ENCODE measurements around the gene UBE3C. TPM values are rescaled to one million over a fixed set of nuclear protein-coding genes. Genes with fewer than 3 reads are reported as not detected.

Gene UBE3C
- total and polyA plus RNA-seq, 2 of the 13 experiments (the other 11 are each of a cell fraction or from before 2014, with no cell fraction given): 27.0 to 48.2 TPM

GRCh38 chr7:157089100-157089610 lies 49.6 kb upstream of the UBE3C start (continued):
- no peak for TF ChIP-seq TIGD3 (CRISPR knock-in tag; IDR thresholded peaks at IDR 0.05; ENCODE audit: borderline replicate concordance)
- no peak for TF ChIP-seq ZFP41 (CRISPR knock-in tag; IDR thresholded peaks at IDR 0.05; ENCODE audit: borderline replicate concordance)
- TF ChIP-seq CREM (IDR thresholded peaks at IDR 0.05): no peak
- TF ChIP-seq CREM (CRISPR knock-in tag; IDR thresholded peaks at IDR 0.05): no peak
- peak; percentile 28; the same call in 1 of the 2 replicates for TF ChIP-seq RXRA (CRISPR knock-in tag; IDR thresholded peaks at IDR 0.05)
- peak; percentile 71 for TF ChIP-seq HNF1B (CRISPR knock-in tag; IDR thresholded peaks at IDR 0.05)
- no peak; the same call in 1 of the 2 replicates for TF ChIP-seq ZFY (CRISPR knock-in tag; IDR thresholded peaks at IDR 0.05)
- no peak for TF ChIP-seq TEAD2 (CRISPR knock-in tag; IDR thresholded peaks at IDR 0.05)
- no peak for TF ChIP-seq MBNL3 (CRISPR knock-in tag; conservative IDR thresholded peaks at IDR 0.05)
- no peak for TF ChIP-seq ZNF816 (CRISPR knock-in tag; IDR thresholded peaks at IDR 0.05; ENCODE audit: borderline replicate concordance)
- peak; percentile 40; the same call in 1 of the 2 replicates for TF ChIP-seq CEBPG (CRISPR knock-in tag; IDR thresholded peaks at IDR 0.05)
- no peak for TF ChIP-seq RNF2 (conservative IDR thresholded peaks at IDR 0.05; ENCODE audit: low read depth)
- peak; percentile 28; the same call in 1 of the 2 replicates for TF ChIP-seq HNF4A (CRISPR knock-in tag; IDR thresholded peaks at IDR 0.05)
- no peak for TF ChIP-seq ZNF839 (CRISPR knock-in tag; IDR thresholded peaks at IDR 0.05; ENCODE audit: borderline replicate concordance)
- TF ChIP-seq HIC2 (CRISPR knock-in tag; IDR thresholded peaks at IDR 0.05; ENCODE audit: low read depth): no peak
- no peak for TF ChIP-seq ZBTB42 (CRISPR knock-in tag; IDR thresholded peaks at IDR 0.05)
- 0 out of 2 replicates have a peak, but pooled peaks have one; percentile 14 for TF ChIP-seq ZNF543 (CRISPR knock-in tag; IDR thresholded peaks at IDR 0.05)
- no peak for TF ChIP-seq ZNF367 (CRISPR knock-in tag; IDR thresholded peaks at IDR 0.05; ENCODE audit: borderline replicate concordance)
- TF ChIP-seq ZEB1 (IDR thresholded peaks at IDR 0.05; ENCODE audit: insufficient replicate concordance, low read depth): no peak
- TF ChIP-seq CENPX (CRISPR knock-in tag; IDR thresholded peaks at IDR 0.05): no peak
- TF ChIP-seq ZNF770 (CRISPR knock-in tag; IDR thresholded peaks at IDR 0.05): peak; percentile 76
- no peak for TF ChIP-seq SP5 (CRISPR knock-in tag; IDR thresholded peaks at IDR 0.05; ENCODE audit: borderline replicate concordance, low read depth)
- TF ChIP-seq HDAC2 (CRISPR knock-in tag; IDR thresholded peaks at IDR 0.05): 0 out of 2 replicates have a peak, but pooled peaks have one; percentile 19

Data from HepG2 (cell line).